AG04450 (cell line): ENCODE results near the gene PPP6C. TPM values are rescaled to one million over a fixed set of nuclear protein-coding genes. Genes with fewer than 3 reads are reported as not detected.
"Not testable (repeated sequence)": the region's sequence is repeated elsewhere in the genome, so short reads cannot be mapped to it uniquely, and the experiment has no call there.

ENCODE experiments used
- CTCF ChIA-PET: fragments of 300-600, 350-600 bp; formaldehyde crosslinking; extraction: SDS; loops from one replicate; lab custom pipeline; 2022; ENCODE audit warnings: antibody characterized with exemption, inconsistent platforms; lab: Charles Lee
- POLR2A ChIA-PET: fragments of 350-600 bp; formaldehyde crosslinking; extraction: SDS; loops from one replicate; lab custom pipeline; 2021; ENCODE audit warnings: antibody characterized with exemption, inconsistent platforms; lab: Yijun Ruan, JAX
- DNase-seq: peaks from one replicate; pipeline ENCODE4 v3.0.0-alpha.2; 2011; ENCODE audit warnings: low read depth, low spot score
- H3K27ac ChIP-seq: one replicate; pipeline ENCODE4 v1.5.1; 2012; ENCODE audit warnings: low read depth, low read length, control low read depth
- H3K27me3 ChIP-seq: one replicate; pipeline ENCODE4 v1.6.0; 2012; ENCODE audit warnings: low read length; ENCODE audit not compliant: control insufficient read depth, insufficient read depth
- H3K4me3 ChIP-seq: 2 replicates; pipeline ENCODE4 v1.5.1; 2011; ENCODE audit warnings: mild to moderate bottlenecking, low read depth, low read length, control low read depth
- H3K9me3 ChIP-seq: 2 replicates; pipeline ENCODE4 v1.5.1; 2012; ENCODE audit warnings: low read length; ENCODE audit not compliant: control insufficient read depth, insufficient read depth
- CTCF ChIP-seq: IDR thresholded peaks from 2 replicates; pipeline ENCODE4 v1.5.1; 2011; ENCODE audit warnings: low read depth, low read length, control low read depth, inconsistent platforms
- polyA plus RNA-seq: library from polyadenylated mRNA; depleted of rRNA; stranded (reverse); fragments of >200 nt; gene quantifications from 2 replicates; pipeline ENCODE4 v1.2.3, GENCODE V29; 2011

The PPP6C gene
- polyA plus RNA-seq, 1 experiment, result 34.8 TPM

DNA sequence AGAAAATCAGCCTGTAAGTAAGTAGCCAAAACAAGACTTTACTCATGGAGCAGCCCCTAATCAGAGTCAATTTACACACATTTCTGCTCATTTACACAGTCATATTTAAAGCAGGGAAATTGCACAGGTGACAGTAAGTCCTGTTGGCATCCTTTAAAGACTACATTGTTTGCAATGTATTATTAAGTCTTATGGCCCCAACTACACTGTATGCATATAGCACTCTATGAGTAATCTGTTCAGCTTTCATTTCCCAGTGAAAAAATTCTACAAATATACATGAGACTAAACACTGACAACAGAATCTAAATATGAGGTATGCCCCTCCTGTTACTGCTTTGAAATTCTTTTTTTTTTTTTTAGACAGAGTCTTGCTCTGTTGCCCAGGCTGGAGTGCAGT lies 19.7 kb downstream of the PPP6C start:
- TF ChIP-seq CTCF, result no peak
- H3K27me3 ChIP-seq, result no peaks in the 10 kb centered on the region
- no peak for DNase-seq
- ChIA-PET POLR2A (interaction anchor here (1.1 kb wide), 2 partner anchors 21 to 25 kb away, joined by 3 to 9 read pairs; no protein-coding TSS in a partner anchor), CTCF (no interaction called here)
- H3K9me3 ChIP-seq, result no peaks in the 10 kb centered on the region
- no peak overlapping the region for H3K4me3 ChIP-seq
- no peak overlapping the region for H3K27ac ChIP-seq

GRCh38 chr9:125166762-125167161 lies 22.8 kb downstream of the PPP6C start:
- no peak for DNase-seq
- no peak for TF ChIP-seq CTCF
- H3K4me3 ChIP-seq, result no peak overlapping the region
- ChIA-PET CTCF (no interaction called here), POLR2A (no interaction called here)
- no peaks in the 10 kb centered on the region for H3K27me3 ChIP-seq
- no peak overlapping the region for H3K27ac ChIP-seq
- H3K9me3 ChIP-seq, result no peaks in the 10 kb centered on the region

DNA sequence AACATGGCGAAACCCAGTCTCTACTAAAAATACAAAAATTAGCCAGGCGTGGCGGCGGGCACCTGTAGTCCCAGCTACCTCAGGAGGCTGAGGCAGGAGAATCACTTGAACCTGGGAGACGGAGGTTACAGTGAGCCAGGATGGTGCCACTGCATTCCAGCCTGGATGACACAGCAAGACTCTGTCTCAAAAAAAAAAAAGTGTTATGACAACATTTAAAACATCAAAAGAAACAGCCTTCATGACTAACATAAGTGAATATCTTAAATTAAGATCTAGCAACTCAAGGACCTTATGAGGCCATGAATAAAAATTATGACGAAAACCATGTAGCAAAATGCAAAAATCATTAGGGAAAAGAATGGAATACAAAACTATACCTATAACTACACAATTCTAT lies 26.7 kb downstream of the PPP6C start:
- not testable (repeated sequence) for DNase-seq

DNA sequence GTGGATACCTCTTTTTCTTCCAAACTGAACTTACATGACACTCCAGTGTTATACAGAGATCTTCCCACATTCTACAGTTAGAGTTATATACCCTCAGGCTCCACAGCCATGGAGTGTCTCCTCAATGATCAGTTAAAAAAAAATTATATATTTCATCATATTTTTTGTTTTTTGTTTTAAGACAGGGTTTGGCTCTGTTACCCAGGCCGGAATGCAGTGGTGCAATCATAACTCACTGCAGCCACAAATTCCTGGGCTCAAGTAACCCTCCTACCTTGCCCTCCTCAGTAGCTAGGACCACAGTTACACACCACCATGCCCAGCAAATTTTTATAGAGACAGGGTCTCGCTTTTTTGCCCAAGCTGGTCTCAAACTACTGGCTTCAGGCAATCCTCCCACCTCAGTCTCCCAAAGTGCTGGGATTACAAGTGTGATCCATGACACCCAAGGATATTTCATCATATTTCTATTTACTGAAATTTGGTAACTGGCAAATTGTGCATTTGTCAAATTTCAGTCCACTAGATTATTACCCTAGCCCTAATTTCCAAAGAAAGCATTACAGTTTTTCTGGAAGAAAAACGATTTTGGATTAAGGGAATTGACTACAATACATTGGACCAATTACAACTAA lies 28.2 kb downstream of the PPP6C start:
- H3K4me3 ChIP-seq, result no peak overlapping the region
- no peak overlapping the region for H3K27ac ChIP-seq
- H3K9me3 ChIP-seq, result no peaks in the 10 kb centered on the region
- DNase-seq, result no peak
- no peaks in the 10 kb centered on the region for H3K27me3 ChIP-seq
- POLR2A ChIA-PET, result interaction anchor here (0.6 to 0.8 kb wide), 2 partner anchors 14 to 15 kb away, joined by 3 read pairs; no protein-coding TSS in a partner anchor
- TF ChIP-seq CTCF, result no peak
- CTCF ChIA-PET, result no interaction called here

More for the DNA sequence above, 26.7 kb downstream of the PPP6C start:
- POLR2A ChIA-PET, result interaction anchor here (0.7 kb wide), 1 partner anchor 79 kb away, joined by 9 read pairs; the partner anchor contains the start of gene HSPA5
- H3K27me3 ChIP-seq, H3K4me3 ChIP-seq, H3K9me3 ChIP-seq, H3K27ac ChIP-seq: not testable (repeated sequence)
- CTCF ChIA-PET, result interaction anchor here (0.7 to 1.2 kb wide), 2 partner anchors 9 to 35 kb away, joined by 4 to 7 read pairs; no protein-coding TSS in a partner anchor

GRCh38 chr9:125160750-125161149 lies 28.9 kb downstream of the PPP6C start:
- ChIA-PET POLR2A (interaction anchor here (0.6 to 0.8 kb wide), 2 partner anchors 13 to 14 kb away, joined by 3 read pairs; no protein-coding TSS in a partner anchor), CTCF (no interaction called here)
- Histone ChIP-seq H3K9me3 (no peaks in the 10 kb centered on the region), H3K27ac (no peak overlapping the region), H3K4me3 (no peak overlapping the region), H3K27me3 (no peaks in the 10 kb centered on the region)
- no peak for DNase-seq
- TF ChIP-seq CTCF, result no peak
